Mesendoderm (in vitro differentiated cells): ENCODE measurements around the gene RHNO1.

Experiments
- DNase-seq: peaks from one replicate; pipeline ENCODE4 v3.0.0; 2013
- H2AK5ac ChIP-seq: 2 replicates; pipeline ENCODE4 v1.6.1; 2013; ENCODE audit warnings: low read length, inconsistent platforms
- H2BK120ac ChIP-seq: 2 replicates; pipeline ENCODE4 v1.6.1; 2013; ENCODE audit warnings: low read depth, mild to moderate bottlenecking, low read length, moderate library complexity, mixed read lengths
- H2BK15ac ChIP-seq: replicated peaks from 2 replicates; pipeline ENCODE4 v1.6.1; 2013; ENCODE audit warnings: low read depth, mild to moderate bottlenecking, moderate library complexity
- H2BK5ac ChIP-seq: 2 replicates; pipeline ENCODE4 v1.6.1; 2013; ENCODE audit warnings: low read length, inconsistent platforms
- H3K18ac ChIP-seq: 2 replicates; pipeline ENCODE4 v1.6.1; 2013; ENCODE audit warnings: mild to moderate bottlenecking, low read length, mixed read lengths
- H3K23ac ChIP-seq: one replicate; pipeline ENCODE4 v1.6.1; 2013; ENCODE audit warnings: low read length
- H3K27ac ChIP-seq: 2 replicates; pipeline ENCODE4 v1.5.1; 2013; ENCODE audit warnings: low read depth, mild to moderate bottlenecking, inconsistent platforms, low read length, moderate library complexity
- H3K27me3 ChIP-seq: 2 replicates; pipeline ENCODE4 v1.6.1; 2013; ENCODE audit warnings: low read length, control low read depth, mild to moderate bottlenecking, inconsistent platforms; ENCODE audit not compliant: insufficient read depth, poor library complexity
- H3K36me3 ChIP-seq: 2 replicates; pipeline ENCODE4 v1.6.1; 2013; ENCODE audit warnings: low read length, inconsistent platforms; ENCODE audit not compliant: control insufficient read depth, insufficient read depth
- H3K4ac ChIP-seq: one replicate; pipeline ENCODE4 v1.6.1; 2013; ENCODE audit warnings: low read depth, mild to moderate bottlenecking, low read length, moderate library complexity
- H3K4me1 ChIP-seq: 2 replicates; pipeline ENCODE4 v1.6.1; 2013; ENCODE audit warnings: low read depth, low read length, inconsistent platforms; ENCODE audit not compliant: control insufficient read depth
- H3K4me2 ChIP-seq: 2 replicates; pipeline ENCODE4 v1.6.1; 2013; ENCODE audit warnings: low read length
- H3K4me3 ChIP-seq: 2 replicates; pipeline ENCODE4 v1.5.1; 2013; ENCODE audit warnings: mild to moderate bottlenecking, low read length
- H3K56ac ChIP-seq: one replicate; pipeline ENCODE4 v1.6.1; 2013; ENCODE audit warnings: low read length
- H3K79me1 ChIP-seq: 2 replicates; pipeline ENCODE4 v1.6.1; 2013; ENCODE audit warnings: low read length, inconsistent platforms
- H3K79me2 ChIP-seq: 2 replicates; pipeline ENCODE4 v1.6.1; 2013; ENCODE audit warnings: mild to moderate bottlenecking, low read length; ENCODE audit not compliant: control insufficient read depth, insufficient read depth
- H3K9ac ChIP-seq: 2 replicates; pipeline ENCODE4 v1.6.1; 2013; ENCODE audit warnings: low read length, inconsistent platforms
- H4K5ac ChIP-seq: one replicate; pipeline ENCODE4 v1.6.1; 2013; ENCODE audit warnings: low read length
- H4K8ac ChIP-seq: one replicate; pipeline ENCODE4 v1.6.1; 2013; ENCODE audit warnings: low read depth, mild to moderate bottlenecking, control low read depth, low read length, moderate library complexity
- WGBS: extraction: QIAGEN DNeasy Blood & Tissue Kit; methylation state at CpG from one replicate; pipeline ENCODE4 v1.1.7; 2013; ENCODE audit warnings: low lambda C conversion rate, missing lambda C conversion rate; ENCODE audit not compliant: insufficient coverage; ENCODE audit errors: extremely low coverage; 5-methylcytosine and 5-hydroxymethylcytosine counted together

RHNO1 gene

DNA sequence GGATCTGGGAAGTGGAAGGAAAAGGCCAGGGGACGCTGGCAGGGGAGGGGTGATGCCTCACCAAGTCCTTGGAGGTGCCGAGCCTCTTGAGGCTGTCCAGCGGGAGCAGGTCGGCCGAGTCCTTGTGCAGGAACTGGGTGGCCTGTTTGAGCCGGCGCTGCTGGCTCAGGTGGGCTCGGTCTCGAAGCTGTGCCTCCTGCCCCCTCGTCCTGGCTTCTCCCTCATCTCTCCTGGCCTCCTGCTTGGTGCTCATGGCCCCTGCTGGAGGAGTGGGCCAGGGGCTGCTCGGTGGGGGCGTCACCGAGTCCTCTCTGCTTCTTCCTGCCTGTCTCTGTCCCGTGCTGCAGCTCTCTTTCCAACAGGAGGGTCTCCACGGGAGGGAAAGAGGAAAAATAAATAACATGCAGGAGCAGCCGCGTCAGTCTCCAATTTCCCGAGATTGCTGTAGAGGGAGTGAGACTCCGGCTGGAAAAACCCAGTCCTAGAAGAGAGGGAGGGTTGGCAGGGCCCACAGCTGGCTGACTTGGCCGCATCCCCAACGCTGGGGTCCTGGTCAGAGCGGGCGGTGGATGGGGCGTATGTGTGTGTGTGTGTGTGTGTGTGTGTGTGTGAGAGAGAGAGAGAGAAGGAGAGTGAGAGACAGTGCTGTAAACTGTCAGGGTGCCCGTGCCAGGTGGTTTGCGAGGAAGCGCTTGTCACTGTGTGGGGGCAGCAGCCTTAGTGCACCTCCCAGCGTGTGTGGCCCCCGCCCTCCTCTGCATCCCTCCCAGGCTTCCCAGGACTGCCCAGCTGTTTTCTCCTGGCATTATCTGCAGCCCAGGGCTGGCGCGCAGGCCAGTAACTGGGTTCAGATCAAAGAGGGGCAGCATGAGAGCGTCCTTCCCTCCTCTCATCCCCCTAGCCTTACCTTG, 42.2 kb upstream of the RHNO1 start, which contains the start of gene NRIP2:
NRIP2 (minus strand) TSS at position 455 of the 911 bp plus-strand sequence; CDS start at position 403, 52 bp downstream.
- Histone ChIP-seq H2AK5ac (no peak within 1 kb of the TSS), H3K27me3 (no peaks in the 10 kb centered on the region), H4K8ac (no peak within 1 kb of the TSS), H3K9ac (peak within 1 kb of the TSS; percentile 1), H2BK15ac (no peak within 1 kb of the TSS), H3K4me3 (no peak within 1 kb of the TSS), H3K4me2 (no peak within 1 kb of the TSS), H3K79me2 (no peaks in the 10 kb centered on the region), H3K4me1 (no peaks in the 10 kb centered on the region), H3K36me3 (no peaks in the 10 kb centered on the region), H3K56ac (no peak within 1 kb of the TSS), H2BK120ac (no peak within 1 kb of the TSS), H3K27ac (no peak within 1 kb of the TSS), H3K18ac (no peak within 1 kb of the TSS), H3K79me1 (no peaks in the 10 kb centered on the region), H3K4ac (no peak within 1 kb of the TSS), H4K5ac (no peak within 1 kb of the TSS), H2BK5ac (no peak within 1 kb of the TSS), H3K23ac (peak within 1 kb of the TSS; percentile 48)
- DNase-seq, result peak; percentile 67
- no CpG with 5 or more reads among the region's 32 CpGs for WGBS

GRCh38 chr12:2835691-2836403, 41.2 kb upstream of the RHNO1 start:
- H3K56ac ChIP-seq, result no peak overlapping the region
- no peak overlapping the region for H3K4me3 ChIP-seq
- H4K5ac ChIP-seq, result no peak overlapping the region
- H3K4me2 ChIP-seq, result no peak overlapping the region
- H3K4ac ChIP-seq, result no peak overlapping the region
- DNase-seq, result no peak
- H3K27ac ChIP-seq, result no peak overlapping the region
- H4K8ac ChIP-seq, result no peak overlapping the region
- no peaks in the 10 kb centered on the region for H3K27me3 ChIP-seq
- no peak overlapping the region for H2AK5ac ChIP-seq
- no peaks in the 10 kb centered on the region for H3K79me2 ChIP-seq
- no peaks in the 10 kb centered on the region for H3K4me1 ChIP-seq
- no peak overlapping the region for H3K18ac ChIP-seq
- H2BK120ac ChIP-seq, result no peak overlapping the region
- no peak overlapping the region for H3K23ac ChIP-seq
- H2BK5ac ChIP-seq, result no peak overlapping the region
- no peaks in the 10 kb centered on the region for H3K36me3 ChIP-seq
- H3K9ac ChIP-seq, result no peak overlapping the region
- no CpG with 5 or more reads among the region's 4 CpGs for WGBS
- no peaks in the 10 kb centered on the region for H3K79me1 ChIP-seq
- no peak overlapping the region for H2BK15ac ChIP-seq

DNA sequence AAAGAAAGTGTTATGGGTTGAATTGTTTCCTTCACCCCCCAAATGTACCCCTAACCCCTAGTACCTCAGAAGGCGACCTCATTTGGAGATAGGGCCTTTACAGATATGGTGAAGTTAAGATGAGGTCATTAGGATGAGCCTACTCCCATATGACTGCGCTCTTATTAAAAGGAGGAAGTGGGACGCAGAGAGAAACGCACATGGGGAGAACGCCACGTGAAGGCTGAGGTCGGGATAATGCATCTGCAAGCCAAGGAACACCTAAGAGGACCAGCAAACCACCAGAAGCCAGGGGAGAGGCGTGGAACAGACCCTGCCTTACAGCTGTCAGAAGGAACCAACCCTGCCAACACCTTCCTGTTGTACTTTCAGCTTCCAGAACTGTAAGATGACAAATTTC, 40.4 kb upstream of the RHNO1 start:
- Histone ChIP-seq H2BK120ac (no peak overlapping the region), H3K27me3 (no peaks in the 10 kb centered on the region), H3K4ac (no peak overlapping the region), H3K79me1 (no peaks in the 10 kb centered on the region), H3K9ac (no peak overlapping the region), H3K4me3 (no peak overlapping the region), H4K8ac (no peak overlapping the region), H3K79me2 (no peaks in the 10 kb centered on the region), H2BK5ac (no peak overlapping the region), H3K4me1 (no peaks in the 10 kb centered on the region), H2AK5ac (no peak overlapping the region), H2BK15ac (no peak overlapping the region), H3K27ac (no peak overlapping the region), H4K5ac (no peak overlapping the region), H3K4me2 (no peak overlapping the region), H3K18ac (no peak overlapping the region), H3K56ac (no peak overlapping the region), H3K23ac (no peak overlapping the region), H3K36me3 (no peaks in the 10 kb centered on the region)
- DNase-seq, result no peak
- WGBS, result no CpG with 5 or more reads among the region's 8 CpGs

DNA sequence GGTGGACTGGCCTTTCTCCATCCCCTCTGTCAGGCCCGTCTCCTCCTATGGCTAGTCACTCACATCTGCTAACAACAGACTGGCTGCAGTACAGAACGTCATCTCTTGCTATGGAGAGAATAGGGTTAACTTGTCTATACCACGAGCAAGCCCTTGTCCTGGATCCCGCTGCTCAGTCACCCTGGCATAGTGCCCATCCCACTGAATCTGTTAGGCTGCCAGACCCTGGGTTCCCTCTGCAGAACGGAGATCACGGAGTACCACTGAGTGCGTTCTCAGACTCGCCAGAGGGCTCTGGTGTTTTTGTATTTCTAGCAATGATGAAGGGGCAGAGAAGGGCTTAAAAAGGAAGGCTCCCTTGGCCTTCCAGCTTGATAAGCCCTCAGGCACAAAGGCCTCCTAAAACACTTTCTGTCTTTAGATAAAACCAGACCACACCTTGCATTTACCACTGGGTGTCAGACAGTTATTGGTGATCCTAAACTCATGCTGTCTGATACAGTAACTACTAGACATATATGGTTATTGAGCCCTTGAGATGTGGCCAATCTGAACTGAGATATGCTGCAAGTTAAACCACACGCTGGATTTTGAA, 35.9 kb upstream of the RHNO1 start:
- Histone ChIP-seq H3K4me1 (no peaks in the 10 kb centered on the region), H3K36me3 (no peaks in the 10 kb centered on the region), H4K5ac (no peak overlapping the region), H3K4me2 (no peak overlapping the region), H3K18ac (no peak overlapping the region), H2BK15ac (no peak overlapping the region), H3K9ac (no peak overlapping the region), H2BK120ac (no peak overlapping the region), H4K8ac (no peak overlapping the region), H2BK5ac (no peak overlapping the region), H3K79me1 (no peaks in the 10 kb centered on the region), H3K4ac (no peak overlapping the region), H3K27ac (no peak overlapping the region), H3K4me3 (no peak overlapping the region), H3K23ac (no peak overlapping the region), H2AK5ac (no peak overlapping the region), H3K27me3 (no peaks in the 10 kb centered on the region), H3K79me2 (no peaks in the 10 kb centered on the region), H3K56ac (no peak overlapping the region)
- DNase-seq, result no peak
- WGBS, result no CpG with 5 or more reads among the region's 9 CpGs

DNA sequence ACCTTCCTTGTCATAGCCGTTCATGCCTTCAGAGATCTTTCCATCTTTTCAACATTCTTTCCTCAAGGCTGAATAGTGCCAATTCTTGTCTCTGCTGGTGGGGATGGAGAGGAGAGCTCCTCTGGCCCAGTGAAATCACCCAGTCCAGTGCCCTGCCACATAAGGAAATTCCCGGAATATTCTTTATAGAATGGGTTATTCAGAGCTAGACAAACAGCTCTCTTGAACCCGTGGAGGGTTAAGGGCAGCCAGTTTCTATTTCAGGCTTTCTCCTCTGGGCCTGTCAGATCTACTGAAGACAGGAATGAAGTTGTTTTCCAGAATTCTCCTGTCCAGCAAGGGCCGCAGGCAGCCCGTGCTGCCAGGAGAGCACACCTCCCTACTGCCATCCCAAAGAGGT, 34.1 kb upstream of the RHNO1 start:
- Histone ChIP-seq H4K5ac (no peak overlapping the region), H2BK15ac (no peak overlapping the region), H3K4me3 (no peak overlapping the region), H3K56ac (no peak overlapping the region), H3K4me2 (no peak overlapping the region), H3K27ac (no peak overlapping the region), H2BK5ac (no peak overlapping the region), H3K27me3 (no peaks in the 10 kb centered on the region), H3K18ac (no peak overlapping the region), H3K79me2 (no peaks in the 10 kb centered on the region), H4K8ac (no peak overlapping the region), H3K9ac (no peak overlapping the region), H3K4me1 (peaks cover 2% of the 10 kb centered on the region), H3K36me3 (no peaks in the 10 kb centered on the region), H2AK5ac (no peak overlapping the region), H3K4ac (no peak overlapping the region), H3K23ac (no peak overlapping the region), H3K79me1 (no peaks in the 10 kb centered on the region), H2BK120ac (no peak overlapping the region)
- no peak for DNase-seq
- WGBS, result no CpG with 5 or more reads among the region's 5 CpGs
